NCI-H82 treated with DMSO at 0.1 percent for 48 hours (cell line): ENCODE measurements around the gene OR52J3.

Experiments
- DNase-seq: peaks from one replicate; lab custom pipeline; 2025; ENCODE audit not compliant: unreplicated experiment; lab: John Stamatoyannopoulos, UW

Gene OR52J3

DNA sequence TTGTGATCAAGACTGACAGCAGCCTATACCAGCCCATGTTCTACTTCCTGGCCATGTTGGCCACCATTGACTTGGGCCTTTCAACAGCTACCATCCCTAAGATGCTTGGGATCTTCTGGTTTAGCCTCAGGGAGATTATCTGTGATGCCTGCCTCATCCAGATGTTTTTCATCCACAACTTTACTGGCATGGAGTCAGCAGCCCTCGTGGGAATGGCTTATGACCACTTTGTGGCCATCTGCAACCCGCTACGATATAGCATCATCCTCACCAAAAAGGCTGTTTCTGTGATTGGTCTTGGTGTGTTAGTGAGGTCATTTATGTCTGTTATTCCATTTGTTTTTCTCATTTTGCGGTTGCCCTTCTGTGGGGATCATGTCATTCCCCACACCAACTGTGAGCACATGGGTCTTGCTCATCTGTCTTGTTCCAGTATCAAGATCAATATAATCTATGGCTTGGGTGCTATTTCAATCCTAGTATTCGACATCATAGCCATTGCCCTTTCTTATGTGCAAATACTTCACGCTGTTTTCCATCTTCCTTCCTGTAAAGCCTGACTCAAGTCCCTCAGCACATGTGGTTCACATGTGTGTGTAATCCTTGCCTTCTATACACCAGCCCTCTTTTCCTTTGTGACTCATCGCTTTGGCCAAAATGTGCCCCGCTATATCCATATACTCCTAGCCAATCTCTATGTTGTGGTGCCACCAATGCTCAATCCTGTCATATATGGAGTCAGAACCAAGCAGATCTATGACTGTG lies 46.7 kb downstream of the OR52J3 start:
- no peak for DNase-seq

DNA sequence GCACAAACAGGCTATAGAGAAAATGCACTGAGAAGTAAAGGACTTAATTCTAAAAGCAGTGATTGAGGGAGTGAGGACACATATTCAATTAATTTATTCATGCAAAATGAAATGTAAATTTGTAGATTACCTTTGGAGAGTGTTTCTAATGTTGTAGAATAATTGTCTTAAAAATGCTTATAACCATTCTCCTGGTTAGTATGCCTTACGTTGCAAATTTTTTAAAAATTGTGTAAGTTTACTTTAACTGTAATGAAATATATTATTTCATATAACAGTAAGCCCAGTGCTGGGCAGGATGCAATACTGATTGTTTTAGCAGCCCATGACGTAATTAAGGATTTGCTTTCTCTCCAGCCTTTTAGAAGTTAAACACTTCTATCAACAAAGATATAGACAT lies 49.7 kb downstream of the OR52J3 start:
- no peak for DNase-seq
